Osteocyte (in vitro differentiated cells): ENCODE results near the gene BAIAP2. TPM values are rescaled to one million over a fixed set of nuclear protein-coding genes. Genes with fewer than 3 reads are reported as not detected.

Source experiments
- DNase-seq: peaks from one replicate; pipeline ENCODE4 v3.0.0; 2021; ENCODE audit warnings: mixed read lengths; ENCODE audit not compliant: unreplicated experiment; ENCODE audit errors: extremely low spot score
- H3K27ac Mint-ChIP-seq: one replicate; pipeline ENCODE4 v1.8.0; 2021; ENCODE audit warnings: mild to moderate bottlenecking, mixed read lengths; ENCODE audit not compliant: unreplicated experiment
- H3K27me3 Mint-ChIP-seq: one replicate; pipeline ENCODE4 v1.8.0; 2021; ENCODE audit warnings: mixed read lengths; ENCODE audit not compliant: unreplicated experiment
- H3K36me3 Mint-ChIP-seq: one replicate; pipeline ENCODE4 v1.8.0; 2021; ENCODE audit warnings: mixed read lengths; ENCODE audit not compliant: unreplicated experiment
- H3K4me1 Mint-ChIP-seq: one replicate; pipeline ENCODE4 v1.8.0; 2021; ENCODE audit warnings: mixed read lengths; ENCODE audit not compliant: unreplicated experiment
- H3K4me3 Mint-ChIP-seq: one replicate; pipeline ENCODE4 v1.8.0; 2021; ENCODE audit warnings: mild to moderate bottlenecking, moderate library complexity, mixed read lengths; ENCODE audit not compliant: unreplicated experiment
- H3K9me3 Mint-ChIP-seq: one replicate; pipeline ENCODE4 v1.8.0; 2021; ENCODE audit warnings: mixed read lengths; ENCODE audit not compliant: unreplicated experiment
- CTCF ChIP-seq: fragments of 200-600 bp; sonication (generic); IDR thresholded peaks from 2 replicates; pipeline ENCODE4 v1.5.0; 2021; ENCODE audit warnings: antibody characterized with exemption, mild to moderate bottlenecking, moderate library complexity
- total RNA-seq: library from RNA; stranded (reverse); gene quantifications from 2 replicates; pipeline ENCODE4 v1.2.1, GENCODE V29; 2021

BAIAP2 gene
- total RNA-seq, 1 donor from 2014 or later = 29.0 TPM

- H3K9me3 Mint-ChIP-seq = no peaks in the 10 kb centered on the region
- H3K27me3 Mint-ChIP-seq = no peaks in the 10 kb centered on the region
Measured at GRCh38 chr17:81114351-81115093, 79.6 kb downstream of the BAIAP2 start.

DNA sequence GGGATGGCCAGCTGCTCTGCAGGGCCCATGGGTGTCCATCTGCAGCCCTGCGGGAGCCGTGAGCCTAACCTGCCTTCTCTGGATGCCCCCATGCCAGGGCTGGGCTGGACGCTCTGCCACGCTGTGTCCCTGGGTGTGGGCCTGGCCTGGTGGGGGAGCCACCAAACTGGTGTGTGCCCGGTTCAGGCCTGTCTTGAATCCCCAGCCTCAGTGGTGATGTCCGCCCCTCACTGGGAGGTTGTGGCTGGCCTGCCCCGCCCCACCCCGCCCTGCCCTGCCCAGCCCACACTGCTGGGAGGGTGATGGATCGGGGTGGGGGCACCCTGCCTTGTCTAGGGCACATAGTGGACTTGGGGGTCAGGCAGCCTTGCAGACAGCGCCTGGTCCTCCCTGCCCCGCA lies 80.3 kb downstream of the BAIAP2 start:
- H3K27me3 Mint-ChIP-seq = no peaks in the 10 kb centered on the region
- H3K27ac Mint-ChIP-seq = no peak overlapping the region
- TF ChIP-seq CTCF = no peak
- peaks cover 2% of the 10 kb centered on the region for H3K36me3 Mint-ChIP-seq
- no peaks in the 10 kb centered on the region for H3K4me1 Mint-ChIP-seq
- no peaks in the 10 kb centered on the region for H3K9me3 Mint-ChIP-seq
- no peak overlapping the region for H3K4me3 Mint-ChIP-seq
- DNase-seq = no peak

More at GRCh38 chr17:81114351-81115093, 79.6 kb downstream of the BAIAP2 start:
- Mint-ChIP-seq H3K27ac (no peak overlapping the region), H3K4me1 (no peaks in the 10 kb centered on the region), H3K36me3 (peaks cover 2% of the 10 kb centered on the region), H3K4me3 (no peak overlapping the region)
- no peak for TF ChIP-seq CTCF
- DNase-seq = no peak

GRCh38 chr17:81115749-81116464 lies 81.0 kb downstream of the BAIAP2 start:
- no peaks in the 10 kb centered on the region for H3K4me1 Mint-ChIP-seq
- no peak overlapping the region for H3K27ac Mint-ChIP-seq
- H3K4me3 Mint-ChIP-seq = no peak overlapping the region
- TF ChIP-seq CTCF = no peak
- DNase-seq = no peak
- peaks cover 2% of the 10 kb centered on the region for H3K36me3 Mint-ChIP-seq
- H3K27me3 Mint-ChIP-seq = no peaks in the 10 kb centered on the region
- H3K9me3 Mint-ChIP-seq = no peaks in the 10 kb centered on the region

DNA sequence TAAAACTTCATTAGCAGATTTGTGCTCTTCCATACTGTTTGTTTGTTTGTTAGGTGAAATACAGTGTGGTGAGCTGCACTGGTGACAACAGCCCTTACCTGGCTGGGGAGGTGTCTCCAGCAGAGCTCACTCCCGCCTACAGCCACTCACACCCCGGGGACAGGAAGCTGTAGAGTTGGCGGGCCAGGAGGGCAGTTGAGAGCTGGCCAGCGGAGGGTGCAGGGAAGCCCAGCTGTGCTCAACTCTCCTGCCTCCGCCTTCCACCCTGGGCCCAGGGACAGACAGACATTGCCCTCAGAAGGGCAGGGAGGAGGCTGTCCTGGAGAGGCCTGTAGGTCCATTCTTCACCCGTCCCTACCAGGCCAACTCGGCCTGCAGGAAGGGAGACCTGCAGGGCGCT lies 81.8 kb downstream of the BAIAP2 start:
- Mint-ChIP-seq H3K36me3 (peaks cover 2% of the 10 kb centered on the region), H3K4me1 (no peaks in the 10 kb centered on the region), H3K27ac (no peak overlapping the region), H3K4me3 (no peak overlapping the region), H3K27me3 (no peaks in the 10 kb centered on the region), H3K9me3 (no peaks in the 10 kb centered on the region)
- TF ChIP-seq CTCF = no peak
- no peak for DNase-seq

GRCh38 chr17:81117672-81118198 lies 82.8 kb downstream of the BAIAP2 start:
- Mint-ChIP-seq H3K4me3 (no peak overlapping the region), H3K27me3 (no peaks in the 10 kb centered on the region), H3K9me3 (no peaks in the 10 kb centered on the region), H3K27ac (no peak overlapping the region), H3K4me1 (no peaks in the 10 kb centered on the region), H3K36me3 (peaks cover 2% of the 10 kb centered on the region)
- DNase-seq = no peak
- no peak for TF ChIP-seq CTCF
